Measurements from ENCODE around the gene TMEM44. TPM values are rescaled to one million over a fixed set of nuclear protein-coding genes. Genes with fewer than 3 reads are reported as not detected.

TMEM44 gene
- total and polyA plus RNA-seq, 9 of the 15 experiments (the other 6 are each of a cell fraction or from before 2014, with no cell fraction given), result 0.53 to 18.1 (median 11.3) TPM

GRCh38 chr3:194672876-194673275, 39.7 kb upstream of the TMEM44 start:
- ATAC-seq (no peak), DNase-seq (ENCODE audit: extremely low read depth in 1 of 4, low spot score in 3 of 4) (no peak), FAIRE-seq (no peak)
- 20% methylated on average over 5 of the region's 5 CpGs for WGBS (ENCODE audit: insufficient coverage, low coverage, missing lambda C conversion rate)
- Histone ChIP-seq H3K4me1 (replicated peaks in 1 of 2; ENCODE audit: control insufficient read depth in 2 of 2, insufficient read depth in 2 of 2, low read length in 2 of 2) (peaks cover 8 to 10% of the 10 kb centered on the region in 2 experiments; a peak in 3 of 5 replicates), H3K27me3 (ENCODE audit: control insufficient read depth in 2 of 2, insufficient read depth in 2 of 2, low read length in 2 of 2) (no peaks in the 10 kb centered on the region), H3K27ac (ENCODE audit: extremely low read depth, low read depth, low read length) (peak overlapping the region; percentile 92; the same call in 1 of the 3 replicates), H3K4me3 (peak overlapping the region; percentile 100), H3K9ac (ENCODE audit: insufficient read depth in 1 of 2, low read depth in 2 of 2, low read length in 2 of 2) (peak overlapping the region in 1 of 2 experiments; percentile 85; a peak in 3 of 4 replicates), H3K9me1 (ENCODE audit: control insufficient read depth, insufficient read depth, low read length) (no peaks in the 10 kb centered on the region), H4K20me1 (replicated peaks; ENCODE audit: control insufficient read depth, insufficient read depth, low read length) (no peaks in the 10 kb centered on the region), H3K4me2 (ENCODE audit: insufficient read depth, low read length) (peak overlapping the region; percentile 99), H3K79me2 (ENCODE audit: control insufficient read depth, insufficient read depth, low read length) (peaks cover 30% of the 10 kb centered on the region), H3K9me3 (replicated peaks; ENCODE audit: control insufficient read depth, insufficient read depth, low read depth, low read length) (no peaks in the 10 kb centered on the region), H2AFZ (ENCODE audit: low read depth, low read length) (peak overlapping the region; percentile 92), H3K36me3 (ENCODE audit: control insufficient read depth, insufficient read depth, low read length) (peaks cover 26% of the 10 kb centered on the region)
- in situ Hi-C loops (cut with MboI) (no loop called here), intact Hi-C loops (cut with micrococcal nuclease) (loop anchor here (5.0 kb wide), 1 partner anchor 341 kb away; no protein-coding TSS in a partner anchor)
- TF ChIP-seq ZFX (CRISPR knock-in tag; IDR thresholded peaks at IDR 0.05) (0 out of 2 replicates have a peak, but pooled peaks have one; percentile 14), HMG20A (CRISPR knock-in tag; conservative IDR thresholded peaks at IDR 0.05) (no peak), BRD9 (IDR thresholded peaks at IDR 0.05; ENCODE audit: low read depth, partially characterized antibody) (peak; percentile 33), BACH1 (tag; IDR thresholded peaks at IDR 0.05) (0 out of 2 replicates have a peak, but pooled peaks have one; percentile 7), HINFP (tag; conservative IDR thresholded peaks at IDR 0.05; ENCODE audit: low read depth) (0 out of 2 replicates have a peak, but pooled peaks have one; percentile 1)
- CTCF ChIA-PET (ENCODE audit: low intra/inter-chr PET ratio), result no interaction called here
- BruUV-seq (replicated peaks), result TSS peak; percentile 96
- POLR2A ChIA-PET, result interaction anchor here (0.6 to 3.3 kb wide), 6 partner anchors 10 to 870 kb away, joined by 3 to 15 read pairs (median 4); partner anchors contain the start of gene PPP1R2
